GM03348 (cell line): ENCODE data around the gene SLC17A1.

Experiments
- DNase-seq: peaks from one replicate; pipeline ENCODE4 v3.0.0; 2012; ENCODE audit warnings: low spot score

SLC17A1 gene

GRCh38 chr6:25831532-25832306, at the start of gene SLC17A1:
Gene SLC17A1 (minus strand): TSS chr6:25832052. CDS start chr6:25830557, 1,495 bp downstream.
- DNase-seq: no peak

GRCh38 chr6:25880601-25881000, 48.7 kb upstream of the SLC17A1 start:
- no peak for DNase-seq

- DNase-seq: no peak
Measured at GRCh38 chr6:25878721-25879322, 47.0 kb upstream of the SLC17A1 start.

- DNase-seq: no peak
Measured at GRCh38 chr6:25875926-25876602, 44.2 kb upstream of the SLC17A1 start.

GRCh38 chr6:25875563-25875905, 43.7 kb upstream of the SLC17A1 start:
- DNase-seq: no peak

- DNase-seq: no peak
Measured at GRCh38 chr6:25874822-25875562, 43.1 kb upstream of the SLC17A1 start.

- no peak for DNase-seq
Measured at GRCh38 chr6:25874118-25874517, 42.3 kb upstream of the SLC17A1 start, which contains the start of gene SLC17A3. Gene SLC17A3 (minus strand): TSS chr6:25874243. CDS start chr6:25868387, 5,856 bp downstream.

GRCh38 chr6:25872814-25873213, 41.0 kb upstream of the SLC17A1 start:
- no peak for DNase-seq

GRCh38 chr6:25869840-25870239, 38.0 kb upstream of the SLC17A1 start:
- DNase-seq: no peak

- DNase-seq: no peak
Measured at GRCh38 chr6:25868436-25869183, 36.8 kb upstream of the SLC17A1 start.

GRCh38 chr6:25866011-25866410, 34.2 kb upstream of the SLC17A1 start:
- DNase-seq: no peak

- no peak for DNase-seq
Measured at GRCh38 chr6:25863360-25863759, 31.5 kb upstream of the SLC17A1 start.

GRCh38 chr6:25862199-25862598, 30.3 kb upstream of the SLC17A1 start:
- DNase-seq: no peak

GRCh38 chr6:25852756-25853155, 20.9 kb upstream of the SLC17A1 start:
- no peak for DNase-seq

GRCh38 chr6:25851961-25852360, 20.1 kb upstream of the SLC17A1 start:
- no peak for DNase-seq

- DNase-seq: no peak
Measured at GRCh38 chr6:25844518-25844917, 12.7 kb upstream of the SLC17A1 start.

GRCh38 chr6:25842526-25842925, 10.7 kb upstream of the SLC17A1 start:
- DNase-seq: no peak

- DNase-seq: no peak
Measured at GRCh38 chr6:25835442-25836283, 3.8 kb upstream of the SLC17A1 start.

GRCh38 chr6:25834950-25835349, 3.1 kb upstream of the SLC17A1 start:
- no peak for DNase-seq

- DNase-seq: no peak
Measured at GRCh38 chr6:25833136-25833535, 1.3 kb upstream of the SLC17A1 start.

GRCh38 chr6:25832670-25833069, 818 bp upstream of the SLC17A1 start:
- DNase-seq: no peak
